ENCODE measurements around the gene SERINC5. TPM values are rescaled to one million over a fixed set of nuclear protein-coding genes. Genes with fewer than 3 reads are reported as not detected.

The SERINC5 gene
- polyA plus RNA-seq, 1 of the 3 experiments (the other 2 are of a cell fraction), result 4.5 TPM

GRCh38 chr5:80149161-80149609, 106.7 kb downstream of the SERINC5 start:
- 100% methylated on average over 1 of the region's 3 CpGs for WGBS (ENCODE audit: low lambda C conversion rate)
- no peak for DNase-seq
- Histone ChIP-seq H3K79me2 (ENCODE audit: insufficient read depth) (no peaks in the 10 kb centered on the region), H3K9me2 (no peaks in the 10 kb centered on the region), H3K9me3 (no peaks in the 10 kb centered on the region), H3K9ac (no peak overlapping the region), H3K4me3 (ENCODE audit: low read depth in 2 of 2, low read length in 1 of 2) (no peak overlapping the region), H3K4me2 (no peak overlapping the region), H3F3A (replicated peaks; ENCODE audit: insufficient read depth) (no peaks in the 10 kb centered on the region), H3K4me1 (ENCODE audit: control insufficient read depth in 1 of 2, insufficient read depth in 2 of 2, low read depth in 1 of 2, low read length in 1 of 2) (peaks cover 0 to 8% of the 10 kb centered on the region in 2 experiments; a peak in 1 of 4 replicates), H2AFZ (ENCODE audit: low read depth) (no peak overlapping the region), H4K20me1 (ENCODE audit: insufficient read depth) (no peaks in the 10 kb centered on the region), H3K27ac (ENCODE audit: low read depth in 2 of 2, low read length in 1 of 2) (peak overlapping the region in 1 of 2 experiments; percentile 54; a peak in 1 of 4 replicates), H3K27me3 (ENCODE audit: insufficient read depth) (no peaks in the 10 kb centered on the region), H3K36me3 (replicated peaks in 1 of 2; ENCODE audit: control insufficient read depth in 1 of 2, insufficient read depth in 2 of 2, low read length in 1 of 2) (no peaks in the 10 kb centered on the region)
- ChIA-PET CTCF (no interaction called here), POLR2A (no interaction called here)
- TF ChIP-seq JUND (IDR thresholded peaks at IDR 0.05) (no peak), RAD21 (IDR thresholded peaks at IDR 0.05; ENCODE audit: low read length) (no peak), IRF3 (IDR thresholded peaks at IDR 0.05; ENCODE audit: low read depth, low read length) (no peak), RXRA (IDR thresholded peaks at IDR 0.05; ENCODE audit: borderline replicate concordance, low read depth) (no peak)

- CTCF ChIA-PET, result interaction anchor here (1.2 kb wide), 1 partner anchor 160 kb away, joined by 4 read pairs; no protein-coding TSS in a partner anchor
- Histone ChIP-seq H3K4me3 (ENCODE audit: low read depth in 2 of 2, low read length in 1 of 2) (no peak overlapping the region), H3K9me2 (no peaks in the 10 kb centered on the region), H3K9me3 (no peaks in the 10 kb centered on the region), H4K20me1 (ENCODE audit: insufficient read depth) (no peaks in the 10 kb centered on the region), H3K27ac (ENCODE audit: low read depth in 2 of 2, low read length in 1 of 2) (no peak overlapping the region), H3K4me1 (ENCODE audit: control insufficient read depth in 1 of 2, insufficient read depth in 2 of 2, low read depth in 1 of 2, low read length in 1 of 2) (peaks cover 0 to 5% of the 10 kb centered on the region in 2 experiments; a peak in 1 of 4 replicates), H3K36me3 (replicated peaks in 1 of 2; ENCODE audit: control insufficient read depth in 1 of 2, insufficient read depth in 2 of 2, low read length in 1 of 2) (no peaks in the 10 kb centered on the region), H2AFZ (ENCODE audit: low read depth) (no peak overlapping the region), H3K79me2 (ENCODE audit: insufficient read depth) (no peaks in the 10 kb centered on the region), H3F3A (replicated peaks; ENCODE audit: insufficient read depth) (no peaks in the 10 kb centered on the region), H3K4me2 (no peak overlapping the region), H3K27me3 (ENCODE audit: insufficient read depth) (no peaks in the 10 kb centered on the region), H3K9ac (no peak overlapping the region)
- TF ChIP-seq GABPA (IDR thresholded peaks at IDR 0.05; ENCODE audit: low read depth) (no peak), TEAD4 (IDR thresholded peaks at IDR 0.05; ENCODE audit: borderline replicate concordance, insufficient read depth) (no peak), FOXJ3 (CRISPR knock-in tag; IDR thresholded peaks at IDR 0.05) (no peak), TAF1 (IDR thresholded peaks at IDR 0.05; ENCODE audit: borderline replicate concordance, low read depth, low read length) (no peak)
- WGBS (ENCODE audit: low lambda C conversion rate), result 98% methylated on average over 8 of the region's 9 CpGs
- POLR2A ChIA-PET, result no interaction called here
- no peak for DNase-seq
These were observed 108.6 kb downstream of the SERINC5 start for GRCh38 chr5:80147119-80147815.

GRCh38 chr5:80146046-80146445, 109.8 kb downstream of the SERINC5 start:
- H3K36me3 ChIP-seq (replicated peaks in 1 of 2; ENCODE audit: control insufficient read depth in 1 of 2, insufficient read depth in 2 of 2, low read length in 1 of 2), result no peaks in the 10 kb centered on the region
- H3K4me3 ChIP-seq (ENCODE audit: low read depth in 2 of 2, low read length in 1 of 2), result no peak overlapping the region
- no peak for DNase-seq
- POLR2A ChIA-PET, result no interaction called here
- WGBS (ENCODE audit: low lambda C conversion rate), result 96% methylated on average over 9 of the region's 9 CpGs
- CTCF ChIA-PET, result interaction anchor here (1.2 kb wide), 1 partner anchor 162 kb away, joined by 4 read pairs; no protein-coding TSS in a partner anchor
- H3K27me3 ChIP-seq (ENCODE audit: insufficient read depth), result no peaks in the 10 kb centered on the region
- H3K4me1 ChIP-seq (ENCODE audit: control insufficient read depth in 1 of 2, insufficient read depth in 2 of 2, low read depth in 1 of 2, low read length in 1 of 2), result peaks cover 0 to 11% of the 10 kb centered on the region in 2 experiments; a peak in 1 of 4 replicates
- H3K9me3 ChIP-seq, result no peaks in the 10 kb centered on the region
- H3K27ac ChIP-seq (ENCODE audit: low read depth in 2 of 2, low read length in 1 of 2), result no peak overlapping the region
- H3K4me2 ChIP-seq, result no peak overlapping the region
- H3F3A ChIP-seq (replicated peaks; ENCODE audit: insufficient read depth), result no peaks in the 10 kb centered on the region
- H3K79me2 ChIP-seq (ENCODE audit: insufficient read depth), result no peaks in the 10 kb centered on the region
- H4K20me1 ChIP-seq (ENCODE audit: insufficient read depth), result no peaks in the 10 kb centered on the region
- H2AFZ ChIP-seq (ENCODE audit: low read depth), result no peak overlapping the region
- TF ChIP-seq SMC3 (IDR thresholded peaks at IDR 0.05; ENCODE audit: low read depth, low read length), result no peak
- TF ChIP-seq ELF1 (IDR thresholded peaks at IDR 0.05), result no peak
- TF ChIP-seq RCOR1 (IDR thresholded peaks at IDR 0.05; ENCODE audit: low read length), result no peak
- no peak for TF ChIP-seq ZBTB33 (IDR thresholded peaks at IDR 0.05; ENCODE audit: borderline replicate concordance, low read depth)
- TF ChIP-seq RFX5 (IDR thresholded peaks at IDR 0.05; ENCODE audit: low read length), result no peak
- no peak for TF ChIP-seq EP300 (IDR thresholded peaks at IDR 0.05; ENCODE audit: borderline replicate concordance in 1 of 2, low read depth in 1 of 2, low read length in 1 of 2)
- TF ChIP-seq JUND (IDR thresholded peaks at IDR 0.05), result no peak
- H3K9ac ChIP-seq, result no peak overlapping the region
- no peaks in the 10 kb centered on the region for H3K9me2 ChIP-seq
